DLD1 (cell line): ENCODE data around the gene RREB1.

ENCODE experiments used
- in situ Hi-C: cut with HindIII; loops from 2 replicates; pipeline ENCODE4 v1.10.0; 2017; ENCODE audit warnings: low sequenced_read_pairs

The RREB1 gene, protein sequence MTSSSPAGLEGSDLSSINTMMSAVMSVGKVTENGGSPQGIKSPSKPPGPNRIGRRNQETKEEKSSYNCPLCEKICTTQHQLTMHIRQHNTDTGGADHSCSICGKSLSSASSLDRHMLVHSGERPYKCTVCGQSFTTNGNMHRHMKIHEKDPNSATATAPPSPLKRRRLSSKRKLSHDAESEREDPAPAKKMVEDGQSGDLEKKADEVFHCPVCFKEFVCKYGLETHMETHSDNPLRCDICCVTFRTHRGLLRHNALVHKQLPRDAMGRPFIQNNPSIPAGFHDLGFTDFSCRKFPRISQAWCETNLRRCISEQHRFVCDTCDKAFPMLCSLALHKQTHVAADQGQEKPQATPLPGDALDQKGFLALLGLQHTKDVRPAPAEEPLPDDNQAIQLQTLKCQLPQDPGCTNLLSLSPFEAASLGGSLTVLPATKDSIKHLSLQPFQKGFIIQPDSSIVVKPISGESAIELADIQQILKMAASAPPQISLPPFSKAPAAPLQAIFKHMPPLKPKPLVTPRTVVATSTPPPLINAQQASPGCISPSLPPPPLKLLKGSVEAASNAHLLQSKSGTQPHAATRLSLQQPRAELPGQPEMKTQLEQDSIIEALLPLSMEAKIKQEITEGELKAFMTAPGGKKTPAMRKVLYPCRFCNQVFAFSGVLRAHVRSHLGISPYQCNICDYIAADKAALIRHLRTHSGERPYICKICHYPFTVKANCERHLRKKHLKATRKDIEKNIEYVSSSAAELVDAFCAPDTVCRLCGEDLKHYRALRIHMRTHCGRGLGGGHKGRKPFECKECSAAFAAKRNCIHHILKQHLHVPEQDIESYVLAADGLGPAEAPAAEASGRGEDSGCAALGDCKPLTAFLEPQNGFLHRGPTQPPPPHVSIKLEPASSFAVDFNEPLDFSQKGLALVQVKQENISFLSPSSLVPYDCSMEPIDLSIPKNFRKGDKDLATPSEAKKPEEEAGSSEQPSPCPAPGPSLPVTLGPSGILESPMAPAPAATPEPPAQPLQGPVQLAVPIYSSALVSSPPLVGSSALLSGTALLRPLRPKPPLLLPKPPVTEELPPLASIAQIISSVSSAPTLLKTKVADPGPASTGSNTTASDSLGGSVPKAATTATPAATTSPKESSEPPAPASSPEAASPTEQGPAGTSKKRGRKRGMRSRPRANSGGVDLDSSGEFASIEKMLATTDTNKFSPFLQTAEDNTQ (N-terminal part only)

GRCh38 chr6:7107578-7108195 is at the start of gene RREB1:
RREB1 (plus strand) TSS chr6:7107961; CDS start chr6:7181912, 73,951 bp downstream.
- in situ Hi-C loops: no loop called here

- in situ Hi-C loops: no loop called here
Measured at GRCh38 chr6:7058250-7058923, 49.4 kb upstream of the RREB1 start.

DNA sequence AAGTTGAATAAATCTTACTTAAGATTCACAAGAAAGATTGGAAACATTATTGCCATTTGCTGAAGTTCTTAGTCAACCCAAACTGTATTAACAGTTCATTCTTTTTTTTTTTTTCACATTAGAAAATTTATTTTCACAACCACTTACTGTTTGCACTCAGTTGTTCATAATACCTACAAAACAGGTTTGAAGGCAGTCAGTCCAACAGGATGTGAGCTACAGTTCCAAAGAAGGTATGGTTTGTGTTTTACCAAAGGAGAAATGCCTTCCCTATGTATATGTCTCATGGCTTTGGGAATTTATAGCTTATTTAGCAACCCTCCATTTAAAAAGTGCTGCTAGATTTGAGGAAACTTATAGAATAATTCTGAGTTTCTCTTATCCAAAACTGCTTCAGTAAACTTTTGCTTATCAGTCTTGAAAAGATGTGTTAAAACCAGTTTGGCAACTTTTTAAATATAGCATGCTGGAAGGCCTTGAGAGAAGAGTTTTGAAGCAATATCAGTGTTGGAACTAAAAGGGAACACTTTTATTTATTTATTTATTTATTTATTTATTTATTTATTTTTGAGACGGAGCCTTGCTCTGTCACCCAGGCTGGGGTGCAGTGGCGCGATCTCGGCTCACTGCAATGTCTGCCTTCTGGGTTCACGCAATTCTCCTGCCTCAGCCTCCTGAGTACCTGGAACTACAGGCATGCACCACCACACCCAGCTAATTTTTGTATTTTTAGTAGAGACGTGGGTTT is 46.8 kb upstream of the RREB1 start:
- in situ Hi-C loops: no loop called here

GRCh38 chr6:7062451-7063162 is 45.2 kb upstream of the RREB1 start:
- in situ Hi-C loops: no loop called here

GRCh38 chr6:7067305-7067704 is 40.5 kb upstream of the RREB1 start:
- in situ Hi-C loops: no loop called here

DNA sequence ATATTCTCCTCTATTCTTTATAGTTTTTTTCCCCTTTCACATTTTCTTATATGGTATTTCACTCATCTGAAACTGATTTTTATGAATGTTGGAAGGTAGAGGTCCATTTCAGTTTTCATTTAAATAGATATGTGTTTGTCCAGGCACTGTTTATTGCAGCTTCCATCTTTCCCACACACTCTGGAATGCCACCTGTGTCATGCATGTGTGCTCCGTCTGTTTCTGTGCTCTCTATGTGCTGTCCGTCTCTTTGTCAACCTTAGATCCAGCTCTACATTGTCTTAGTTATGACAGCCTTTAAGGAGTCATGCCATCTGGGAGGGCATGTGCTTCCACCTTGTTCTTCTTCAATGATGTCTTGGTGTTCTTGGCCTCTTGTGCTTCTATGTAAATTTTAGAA is 36.4 kb upstream of the RREB1 start:
- in situ Hi-C loops: no loop called here

DNA sequence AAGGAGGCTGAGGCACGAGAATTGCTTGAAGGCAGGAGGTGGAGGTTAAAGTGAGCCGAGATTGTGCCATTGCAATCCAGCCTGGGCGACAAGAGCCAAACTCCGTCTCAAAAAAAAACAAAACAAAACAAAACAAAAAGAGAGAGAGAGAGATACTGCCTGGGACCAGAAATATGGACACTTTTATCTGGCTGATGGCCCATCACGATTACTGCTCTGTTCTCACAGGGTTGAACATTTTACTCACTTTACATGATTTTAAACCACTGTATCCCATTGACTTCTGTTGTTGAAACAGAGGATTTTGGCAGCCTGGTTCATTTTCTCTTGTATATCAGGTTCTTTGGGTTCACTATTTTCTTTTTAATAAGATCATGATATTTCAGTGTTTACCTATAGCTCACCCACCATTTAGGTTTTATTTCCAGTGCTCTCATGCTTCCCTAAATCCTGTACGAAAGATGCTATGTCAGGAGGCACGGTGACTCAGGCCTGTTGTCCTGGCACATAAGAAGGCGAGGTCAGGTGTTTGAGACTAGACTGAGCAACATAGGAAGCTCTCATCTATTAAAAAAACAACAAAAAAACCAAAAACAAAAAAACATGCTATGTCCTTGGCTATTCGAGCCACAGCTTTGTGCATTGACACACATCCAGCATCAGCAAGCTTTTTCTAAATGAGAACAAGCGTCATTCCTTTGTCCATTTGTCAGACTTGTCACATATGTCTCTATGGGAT is 34.5 kb upstream of the RREB1 start:
- in situ Hi-C loops: no loop called here

- in situ Hi-C loops: no loop called here
Measured at GRCh38 chr6:7073821-7074525, 33.8 kb upstream of the RREB1 start.

DNA sequence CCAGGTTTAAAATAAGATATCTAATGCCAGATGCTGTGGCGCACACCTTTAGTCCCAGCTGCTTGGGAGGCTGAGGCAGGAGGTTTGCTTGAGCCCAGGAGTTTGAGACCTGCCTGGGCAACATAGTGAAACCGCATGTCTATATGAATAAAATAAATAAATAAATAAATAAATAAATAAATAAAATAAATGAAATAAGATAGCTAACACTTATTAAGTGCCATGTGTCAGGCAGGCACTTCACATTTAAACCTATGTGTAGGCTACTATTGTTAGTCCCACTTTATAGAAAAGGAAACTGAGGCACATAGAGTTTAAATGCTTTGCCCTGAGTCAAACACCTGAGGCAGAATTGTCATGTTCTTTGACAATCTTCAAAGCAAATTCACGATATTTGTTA is 32.9 kb upstream of the RREB1 start:
- in situ Hi-C loops: no loop called here

- in situ Hi-C loops: no loop called here
Measured at GRCh38 chr6:7075341-7076000, 32.3 kb upstream of the RREB1 start.

- in situ Hi-C loops: no loop called here
Measured at GRCh38 chr6:7077856-7078255, 29.9 kb upstream of the RREB1 start.

DNA sequence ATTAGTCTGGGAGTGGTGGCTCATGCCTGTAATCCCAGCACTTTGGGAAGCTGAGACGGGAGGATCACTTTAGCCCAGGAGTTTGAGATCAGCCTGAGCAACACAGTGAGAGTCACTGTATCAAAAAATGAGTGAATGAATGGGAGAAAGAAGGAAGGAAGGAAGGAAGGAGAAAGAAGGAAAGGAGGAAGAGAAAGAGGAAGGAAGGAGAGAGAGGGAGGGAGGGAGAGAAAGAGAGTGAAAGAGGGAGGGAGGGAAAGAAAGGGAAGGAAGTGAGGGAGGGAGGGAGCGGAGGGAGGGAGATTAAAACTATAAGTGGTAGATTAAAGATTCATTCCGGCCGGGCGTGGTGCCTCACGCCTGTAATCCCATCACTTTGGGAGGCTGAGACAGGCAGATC is 28.9 kb upstream of the RREB1 start:
- in situ Hi-C loops: no loop called here

GRCh38 chr6:7080311-7080710 is 27.4 kb upstream of the RREB1 start:
- in situ Hi-C loops: no loop called here

GRCh38 chr6:7085911-7086310 is 21.9 kb upstream of the RREB1 start:
- in situ Hi-C loops: no loop called here

DNA sequence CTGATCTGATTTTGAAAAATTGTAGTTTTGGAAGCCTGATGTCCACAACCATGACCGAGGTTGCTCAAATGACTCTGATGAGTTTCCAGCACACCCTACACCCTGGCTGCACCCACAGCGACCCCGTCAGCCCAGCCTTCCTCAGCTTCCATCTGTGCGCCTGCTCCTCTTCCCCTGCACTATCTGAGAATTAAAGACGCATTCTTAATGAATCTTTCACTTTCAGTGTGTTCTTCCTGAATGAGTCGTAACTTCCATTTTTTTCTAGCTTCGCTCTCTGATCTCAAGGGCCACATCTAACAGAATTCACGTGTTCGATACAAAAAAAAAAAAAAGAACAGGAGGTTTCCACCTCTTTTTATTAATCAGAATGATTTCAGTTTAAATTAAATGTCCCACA is 21.3 kb upstream of the RREB1 start:
- in situ Hi-C loops: no loop called here

GRCh38 chr6:7087066-7087465 is 20.7 kb upstream of the RREB1 start:
- in situ Hi-C loops: no loop called here

DNA sequence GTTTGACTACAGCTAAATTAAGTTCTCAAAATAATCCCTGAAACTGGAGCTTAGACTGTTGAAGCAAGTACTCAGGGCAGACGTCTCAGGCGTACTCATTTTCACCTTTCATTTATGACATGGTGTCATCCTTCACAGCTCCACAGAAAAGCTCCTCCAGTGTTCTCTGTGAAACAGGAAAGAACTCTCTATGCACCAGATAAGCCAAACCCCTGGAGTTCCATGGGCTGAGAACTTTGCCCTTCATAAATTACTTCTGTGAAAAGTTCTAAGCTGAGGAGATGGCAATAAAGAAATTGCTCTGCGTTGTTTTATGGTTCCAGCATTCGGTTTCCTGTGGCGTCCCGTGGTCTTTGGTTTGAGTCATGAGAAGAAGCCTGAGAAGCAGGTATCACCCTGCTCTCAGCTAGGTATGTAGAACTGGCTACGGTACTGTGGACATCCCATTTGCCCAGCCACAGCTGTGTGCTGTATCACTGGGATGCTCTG is 20.2 kb upstream of the RREB1 start:
- in situ Hi-C loops: no loop called here
